Renal cortical epithelial cell (primary cell): ENCODE results near the gene TCTN1. TPM values are rescaled to one million over a fixed set of nuclear protein-coding genes. Genes with fewer than 3 reads are reported as not detected.

Experiments used
- DNase-seq: peaks from one replicate; pipeline ENCODE4 v3.0.0-alpha.2; 2011; ENCODE audit warnings: low read depth
- total RNA-seq: library from RNA; depleted of rRNA; stranded (reverse); fragments of >200 nt; gene quantifications from 2 replicates; pipeline ENCODE4 v1.2.3, GENCODE V29; 2014

The TCTN1 gene
- total RNA-seq, 1 donor from 2014 or later: 56.2 TPM

DNA sequence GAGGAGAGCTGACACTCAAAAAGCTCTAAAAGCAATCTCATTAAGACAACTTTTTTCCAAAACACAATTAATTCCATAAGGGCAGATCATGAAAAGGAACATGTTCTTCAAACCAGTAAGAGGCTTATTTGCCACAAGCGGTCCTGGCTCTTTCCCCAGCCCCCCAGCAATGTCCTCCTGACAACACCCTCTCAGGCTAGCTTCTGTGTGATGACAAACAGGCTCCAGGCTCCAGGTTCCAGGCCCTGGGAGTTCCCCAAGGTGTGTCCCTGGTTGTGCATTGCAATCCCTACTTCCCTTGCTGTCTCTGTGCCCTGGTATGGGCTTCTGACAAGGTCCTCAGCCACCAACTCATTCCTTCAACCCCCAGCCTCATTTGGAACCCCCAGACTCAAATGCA is 66.1 kb downstream of the TCTN1 start:
- no peak for DNase-seq

GRCh38 chr12:110683888-110684287 is 70.0 kb downstream of the TCTN1 start:
- DNase-seq: no peak

DNA sequence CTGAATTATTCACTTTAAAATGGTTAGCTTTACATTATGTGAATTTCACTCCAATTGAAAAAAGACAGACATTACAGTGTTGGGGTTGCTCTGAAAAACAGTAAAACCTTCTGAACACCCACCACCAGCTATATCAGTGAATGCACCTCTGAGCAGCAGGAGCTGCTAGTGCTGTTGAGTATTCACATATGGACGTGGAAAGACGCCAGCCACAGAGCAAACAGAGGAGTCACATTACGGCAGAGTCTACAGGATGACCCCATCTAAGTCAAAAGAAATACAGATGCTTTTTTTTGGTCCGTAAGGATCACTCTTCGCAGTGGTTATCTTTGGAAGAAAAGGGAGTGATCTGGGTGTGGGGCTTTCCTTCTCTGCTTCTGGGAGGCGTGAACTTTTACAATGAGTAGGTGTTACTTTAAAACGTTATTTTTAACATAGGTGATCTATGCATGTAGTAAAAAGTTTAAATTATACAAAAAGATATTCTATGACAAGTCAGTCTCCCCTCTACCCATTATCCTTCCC is 70.4 kb downstream of the TCTN1 start:
- no peak for DNase-seq

GRCh38 chr12:110686294-110686903 is 72.5 kb downstream of the TCTN1 start:
- DNase-seq: no peak

DNA sequence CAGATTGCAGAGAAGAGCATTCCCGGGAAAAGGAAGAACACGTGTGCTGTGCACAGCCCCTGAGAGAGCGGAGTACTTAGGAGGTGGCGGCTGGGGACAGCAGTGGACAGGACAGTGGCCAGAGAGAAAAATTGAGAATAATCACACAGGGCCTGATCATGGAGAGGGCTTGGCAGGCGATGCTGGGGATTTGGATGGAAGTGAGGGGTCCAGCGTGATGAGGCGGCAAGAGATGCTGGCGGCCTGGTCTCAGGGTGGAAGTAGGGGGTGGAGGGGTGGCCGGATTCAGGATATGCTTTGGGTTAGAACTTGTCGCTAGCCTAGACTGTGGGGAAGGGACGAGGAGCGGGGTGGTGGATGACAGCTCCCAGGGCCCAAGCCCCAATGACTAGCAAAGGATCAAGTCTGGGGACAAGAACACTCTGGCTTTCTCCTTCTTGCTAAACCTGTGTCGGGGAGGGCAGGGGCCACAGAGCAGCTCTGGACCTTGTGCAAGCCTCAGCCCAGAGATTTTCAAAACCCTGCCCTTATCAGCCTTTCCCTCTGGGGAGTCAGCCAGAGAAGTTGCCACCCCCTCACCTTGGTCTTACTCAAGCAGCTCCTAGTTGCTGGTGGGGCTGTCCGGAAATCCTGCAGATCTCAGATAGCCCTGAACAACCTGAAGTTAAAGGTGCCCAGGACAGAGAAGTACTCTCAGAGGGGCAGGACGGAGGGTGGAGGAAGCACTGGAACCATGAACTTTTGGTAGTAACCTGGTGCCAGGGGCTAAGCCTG is 73.7 kb downstream of the TCTN1 start:
- no peak for DNase-seq

DNA sequence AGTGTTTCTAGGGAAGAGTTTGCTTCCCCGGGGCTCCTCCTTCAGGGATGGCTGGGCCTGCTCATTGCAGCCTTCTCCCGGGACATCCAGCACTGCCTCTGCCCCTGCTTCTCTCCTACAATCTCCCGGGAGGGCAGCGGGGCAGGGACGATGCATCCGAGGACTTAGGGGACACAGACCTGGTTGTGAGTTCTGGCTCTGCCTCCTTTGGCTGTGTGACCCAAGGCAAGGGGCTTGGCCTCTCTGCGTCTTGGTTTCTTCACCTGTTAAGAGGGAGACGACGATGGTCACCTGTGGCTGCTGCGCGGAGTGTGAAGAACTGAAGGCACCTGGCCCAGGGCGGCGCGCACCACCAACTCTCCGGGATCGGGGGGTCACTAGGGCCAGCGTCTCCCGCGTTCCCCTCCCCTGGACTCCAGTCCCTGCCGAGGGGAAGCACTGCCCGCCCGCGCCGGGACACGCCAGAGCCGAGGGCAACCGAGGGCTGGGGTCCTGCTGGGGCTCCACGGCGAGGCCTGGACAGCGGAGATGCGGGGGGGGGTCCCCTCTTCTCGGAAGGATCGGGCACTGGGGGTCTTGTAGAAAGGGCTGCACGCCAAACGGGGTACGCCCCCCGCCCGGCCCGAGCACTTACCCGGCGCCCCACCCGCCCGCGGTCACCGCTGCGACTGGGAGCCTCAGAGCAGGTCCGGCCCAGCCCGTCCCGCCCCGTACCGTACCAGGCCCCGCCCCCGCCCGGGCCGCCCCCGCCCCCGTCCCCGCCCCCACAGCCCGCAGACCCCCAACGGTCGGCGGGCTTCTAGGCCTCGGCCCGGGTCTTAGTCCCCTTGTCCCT is 74.7 kb downstream of the TCTN1 start, which contains the start of gene HVCN1:
HVCN1 (minus strand) TSS at position 670 of the 835 bp plus-strand sequence. CDS start 5,870 bp downstream, outside the sequence.
- no peak for DNase-seq

DNA sequence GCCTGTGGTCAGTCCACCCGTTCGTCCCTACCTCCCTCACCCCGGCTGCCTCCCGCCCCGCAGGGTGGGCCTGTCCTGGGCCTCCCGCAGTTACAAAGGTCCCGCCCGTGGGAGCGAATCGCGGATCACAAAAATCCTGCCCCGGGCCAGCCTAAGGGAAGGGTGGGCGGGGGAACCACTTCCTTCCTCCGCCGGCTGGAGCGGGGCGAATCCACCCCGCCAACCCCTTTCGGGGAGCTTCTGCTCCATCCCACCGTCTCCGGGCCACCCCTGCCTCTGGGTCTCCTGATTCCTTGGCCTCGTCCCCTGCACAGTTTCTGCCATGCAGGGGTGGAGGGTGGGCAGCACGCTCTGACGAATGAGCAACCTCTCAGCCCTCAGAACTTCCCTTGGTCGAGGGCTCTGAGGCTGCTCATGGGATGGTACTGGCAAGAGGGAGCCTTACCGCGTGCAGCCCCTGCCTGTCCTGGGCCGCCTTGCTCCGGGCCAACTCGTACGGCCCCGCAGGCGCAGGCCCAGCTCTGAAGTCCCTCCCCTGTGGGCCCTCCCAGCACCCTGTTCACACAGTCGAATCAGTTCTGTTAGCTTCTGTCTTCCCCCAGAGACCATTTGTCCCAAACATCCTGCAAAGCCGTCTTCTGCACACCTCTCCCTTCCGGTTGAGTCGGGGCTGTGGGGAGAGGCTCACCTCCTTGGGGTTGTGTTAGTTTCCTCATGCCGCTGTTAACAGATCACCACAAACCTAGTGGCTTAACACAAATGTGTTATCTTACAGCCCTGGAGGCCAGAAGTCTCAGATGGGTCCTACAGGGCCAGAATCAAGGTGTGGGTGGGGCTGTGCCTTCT is 75.6 kb downstream of the TCTN1 start:
- no peak for DNase-seq

DNA sequence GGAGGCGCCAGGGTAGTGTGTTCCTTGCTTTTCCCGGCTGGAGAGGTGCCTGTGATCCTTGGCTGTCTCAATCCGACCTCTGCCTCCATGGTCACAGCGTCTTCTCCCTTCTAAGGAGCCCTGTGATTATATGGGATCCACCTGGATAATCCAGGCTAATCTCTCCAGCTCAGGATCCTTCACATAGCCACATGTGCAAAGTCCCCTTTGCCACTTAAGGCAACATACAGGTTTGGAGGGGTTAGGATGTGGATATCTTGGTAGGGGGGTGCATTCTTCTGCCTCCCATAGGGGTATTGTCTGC is 76.2 kb downstream of the TCTN1 start:
- no peak for DNase-seq

- DNase-seq: no peak
Observed at GRCh38 chr12:110693731-110694130, 79.8 kb downstream of the TCTN1 start.

DNA sequence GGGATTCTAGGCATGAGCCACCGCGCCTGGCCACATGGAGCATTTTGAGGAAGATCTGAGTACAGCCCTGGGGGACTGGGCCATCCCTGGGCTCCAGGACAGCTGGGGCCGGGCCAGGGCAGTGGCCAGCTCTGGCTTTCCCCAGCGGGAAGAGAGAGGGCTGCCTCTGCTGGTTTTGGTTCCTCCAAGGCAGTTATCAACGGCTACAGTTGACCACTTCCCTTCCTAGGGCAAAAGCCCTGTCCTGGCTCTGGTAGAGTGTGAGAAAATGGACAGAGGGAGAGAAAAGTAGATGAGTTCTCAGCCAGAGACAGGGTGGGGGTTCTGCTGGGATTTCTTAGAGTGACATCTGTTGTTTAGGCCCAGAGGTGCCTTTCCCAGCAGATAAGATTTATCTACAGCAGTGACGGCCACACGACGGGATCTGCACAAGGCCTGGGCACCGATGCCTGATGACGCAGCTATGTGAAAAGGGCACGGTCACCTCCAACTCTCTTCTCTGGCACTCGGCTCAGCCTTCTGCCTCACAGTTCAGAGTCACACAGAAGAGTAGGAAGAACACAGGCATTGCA is 80.5 kb downstream of the TCTN1 start:
- no peak for DNase-seq

DNA sequence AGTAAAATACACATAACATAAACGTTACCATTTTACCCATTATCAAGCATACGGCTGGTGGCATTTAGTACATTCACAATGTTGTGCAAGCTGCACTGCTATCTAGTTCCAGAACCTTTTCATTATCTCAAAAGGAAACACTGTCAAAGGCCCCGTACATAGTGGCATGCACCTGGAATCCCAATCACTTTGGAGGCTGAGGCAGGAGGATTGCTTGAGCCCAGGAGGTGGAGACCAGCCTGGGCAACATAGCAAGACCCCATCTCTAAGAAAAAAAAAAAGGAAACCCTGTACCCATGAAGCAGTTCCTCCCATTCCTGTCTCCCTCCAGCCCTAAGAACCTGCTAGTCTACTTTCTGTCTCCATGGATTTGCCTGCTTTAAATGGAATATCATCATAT is 82.4 kb downstream of the TCTN1 start:
- DNase-seq: no peak

DNA sequence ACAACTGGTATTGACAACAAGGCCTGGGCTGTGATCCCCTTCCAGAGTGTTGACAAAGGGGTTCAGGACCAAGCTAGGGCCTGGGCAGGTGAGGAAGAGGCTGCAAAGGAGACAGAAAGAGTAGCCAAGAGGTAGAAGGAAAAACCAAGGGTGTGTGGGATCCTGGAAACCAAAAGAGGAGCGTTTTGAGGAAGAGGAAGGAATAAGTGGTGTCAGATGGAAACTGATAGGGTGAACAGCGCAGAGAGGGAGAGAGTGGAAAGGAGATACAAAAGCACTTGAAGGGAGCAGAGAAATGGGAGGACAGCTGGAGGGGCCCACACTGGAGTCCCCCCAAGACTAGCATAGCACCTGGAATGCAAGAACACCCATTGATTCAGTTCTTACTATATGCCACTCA is 83.3 kb downstream of the TCTN1 start:
- no peak for DNase-seq

GRCh38 chr12:110698171-110698902 is 84.4 kb downstream of the TCTN1 start:
- DNase-seq: peak; percentile 75

Other genes starting within 250 kb of the TCTN1 start
- 57.0 and 83.0 TPM in 2 replicates for gene ANAPC7, start 210.4 kb upstream of the TCTN1 start, total RNA-seq
- gene ARPC3, start 163.8 kb upstream of the TCTN1 start, total RNA-seq: 367 and 745 TPM in 2 replicates
- gene GPN3, start 145.9 kb upstream of the TCTN1 start, total RNA-seq: 19.1 and 25.5 TPM in 2 replicates
- gene FAM216A, start 145.3 kb upstream of the TCTN1 start, total RNA-seq: 6.4 and 8.2 TPM in 2 replicates
- gene VPS29, start 112.0 kb upstream of the TCTN1 start, total RNA-seq: 80.8 and 125 TPM in 2 replicates
- gene RAD9B, start 111.8 kb upstream of the TCTN1 start, total RNA-seq: 0.52 and 0.89 TPM in 2 replicates
- gene PPTC7, start 30.8 kb upstream of the TCTN1 start, total RNA-seq: 10.6 and 21.3 TPM in 2 replicates
- gene HVCN1, start 75.0 kb downstream of the TCTN1 start, total RNA-seq: 0.35 and 0.50 TPM in 2 replicates
- 74.5 and 83.7 TPM in 2 replicates for gene PPP1CC, start 128.8 kb downstream of the TCTN1 start, total RNA-seq
- gene CCDC63, start 232.9 kb downstream of the TCTN1 start, total RNA-seq: not detected in 2 replicates